SU-DHL-6 (cell line): Measurements from ENCODE around the gene RTL5.

ENCODE experiments used
- H2AFZ ChIP-seq: fragments of 200-600 bp; sonication (generic); 2 replicates; pipeline ENCODE4 v1.6.1; 2014; ENCODE audit warnings: low read depth, mild to moderate bottlenecking, moderate library complexity, mixed read lengths, antibody characterized with exemption, low read length; ENCODE audit not compliant: severe bottlenecking
- H3F3A ChIP-seq: fragments of 200-600 bp; shearing (Covaris generic); 2 replicates; pipeline ENCODE4 v1.6.0; 2016; ENCODE audit warnings: antibody characterized with exemption, mild to moderate bottlenecking; ENCODE audit not compliant: insufficient read depth
- H3K27ac ChIP-seq: fragments of 200-600 bp; sonication (generic); 2 replicates; pipeline ENCODE4 v1.5.1; 2016; ENCODE audit warnings: low read depth, mild to moderate bottlenecking, low read length, moderate library complexity, mixed read lengths
- H3K27me3 ChIP-seq: fragments of 200-600 bp; sonication (generic), shearing (Covaris generic); 2 replicates; pipeline ENCODE4 v1.6.0; 2014; ENCODE audit warnings: mild to moderate bottlenecking, low read length
- H3K36me3 ChIP-seq: fragments of 200-600 bp; sonication (generic); 2 replicates; pipeline ENCODE4 v1.6.1; 2014; ENCODE audit warnings: mild to moderate bottlenecking, low read length, mixed read lengths
- H3K4me2 ChIP-seq: fragments of 300-600, 200-600 bp; shearing (Covaris generic), sonication (generic); 2 replicates; pipeline ENCODE4 v1.6.0; 2014; ENCODE audit warnings: low read length, low read depth, mild to moderate bottlenecking; ENCODE audit not compliant: poor library complexity, severe bottlenecking
- H3K4me3 ChIP-seq: fragments of 200-600 bp; sonication (generic); 2 replicates; pipeline ENCODE4 v1.5.1; 2014; ENCODE audit warnings: antibody characterized with exemption, low read length, mild to moderate bottlenecking, mixed read lengths; ENCODE audit not compliant: insufficient read depth, poor library complexity, severe bottlenecking
- H3K79me2 ChIP-seq: fragments of 200-600 bp; sonication (generic); 2 replicates; pipeline ENCODE4 v1.6.1; 2014; ENCODE audit warnings: mild to moderate bottlenecking, low read length, moderate library complexity; ENCODE audit not compliant: insufficient read depth
- H3K9ac ChIP-seq: fragments of 200-600 bp; sonication (generic); 2 replicates; pipeline ENCODE4 v1.7.0; 2014; ENCODE audit warnings: mild to moderate bottlenecking, low read length
- H3K9me2 ChIP-seq: fragments of 200-600 bp; sonication (generic); replicated peaks from 2 replicates; pipeline ENCODE4 v1.6.1; 2014; ENCODE audit warnings: low read length; ENCODE audit not compliant: insufficient read depth
- H3K9me3 ChIP-seq: fragments of 200-600 bp; sonication (generic); 2 replicates; pipeline ENCODE4 v1.6.1; 2014; ENCODE audit warnings: low read length, mixed read lengths; ENCODE audit not compliant: insufficient read depth
- H4K20me1 ChIP-seq: fragments of 200-600 bp; sonication (generic); 2 replicates; pipeline ENCODE4 v1.6.1; 2014; ENCODE audit warnings: low read depth, mild to moderate bottlenecking, antibody characterized with exemption, low read length, moderate library complexity, mixed read lengths
- EZH2phosphoT487 ChIP-seq: fragments of 200-600 bp; sonication (generic), shearing (Covaris generic); conservative IDR thresholded peaks from 2 replicates; pipeline ENCODE4 v1.6.1; 2018; ENCODE audit warnings: mild to moderate bottlenecking, antibody characterized with exemption, low read length, moderate library complexity, mixed read lengths
- TF ChIP-seq, protein P1 (sequence below): fragments of 200-600 bp; sonication (generic); IDR thresholded peaks from one replicate; pipeline ENCODE4 v1.5.1; 2017; ENCODE audit warnings: antibody characterized with exemption, mild to moderate bottlenecking, low read length, moderate library complexity; ENCODE audit not compliant: insufficient read depth, poor library complexity, severe bottlenecking

Gene RTL5

GRCh38 chrX:72110051-72110875 is 21.5 kb downstream of the RTL5 start:
- Histone ChIP-seq H2AFZ (no peak overlapping the region), H3K27ac (no peak overlapping the region), H3K9me2 (no peaks in the 10 kb centered on the region), H3F3A (no peaks in the 10 kb centered on the region), H3K4me3 (no peak overlapping the region), H3K9ac (no peak overlapping the region), H3K9me3 (no peaks in the 10 kb centered on the region), H3K27me3 (no peaks in the 10 kb centered on the region), H4K20me1 (no peaks in the 10 kb centered on the region), H3K4me2 (no peak overlapping the region), H3K36me3 (no peaks in the 10 kb centered on the region), H3K79me2 (no peaks in the 10 kb centered on the region)
- TF ChIP-seq, protein P1, sequence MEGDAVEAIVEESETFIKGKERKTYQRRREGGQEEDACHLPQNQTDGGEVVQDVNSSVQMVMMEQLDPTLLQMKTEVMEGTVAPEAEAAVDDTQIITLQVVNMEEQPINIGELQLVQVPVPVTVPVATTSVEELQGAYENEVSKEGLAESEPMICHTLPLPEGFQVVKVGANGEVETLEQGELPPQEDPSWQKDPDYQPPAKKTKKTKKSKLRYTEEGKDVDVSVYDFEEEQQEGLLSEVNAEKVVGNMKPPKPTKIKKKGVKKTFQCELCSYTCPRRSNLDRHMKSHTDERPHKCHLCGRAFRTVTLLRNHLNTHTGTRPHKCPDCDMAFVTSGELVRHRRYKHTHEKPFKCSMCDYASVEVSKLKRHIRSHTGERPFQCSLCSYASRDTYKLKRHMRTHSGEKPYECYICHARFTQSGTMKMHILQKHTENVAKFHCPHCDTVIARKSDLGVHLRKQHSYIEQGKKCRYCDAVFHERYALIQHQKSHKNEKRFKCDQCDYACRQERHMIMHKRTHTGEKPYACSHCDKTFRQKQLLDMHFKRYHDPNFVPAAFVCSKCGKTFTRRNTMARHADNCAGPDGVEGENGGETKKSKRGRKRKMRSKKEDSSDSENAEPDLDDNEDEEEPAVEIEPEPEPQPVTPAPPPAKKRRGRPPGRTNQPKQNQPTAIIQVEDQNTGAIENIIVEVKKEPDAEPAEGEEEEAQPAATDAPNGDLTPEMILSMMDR, result no peak
- no peak for TF ChIP-seq EZH2phosphoT487

- H3F3A ChIP-seq, result no peaks in the 10 kb centered on the region
- no peak overlapping the region for H3K4me2 ChIP-seq
Measured at GRCh38 chrX:72108666-72109065, 23.0 kb downstream of the RTL5 start.

DNA sequence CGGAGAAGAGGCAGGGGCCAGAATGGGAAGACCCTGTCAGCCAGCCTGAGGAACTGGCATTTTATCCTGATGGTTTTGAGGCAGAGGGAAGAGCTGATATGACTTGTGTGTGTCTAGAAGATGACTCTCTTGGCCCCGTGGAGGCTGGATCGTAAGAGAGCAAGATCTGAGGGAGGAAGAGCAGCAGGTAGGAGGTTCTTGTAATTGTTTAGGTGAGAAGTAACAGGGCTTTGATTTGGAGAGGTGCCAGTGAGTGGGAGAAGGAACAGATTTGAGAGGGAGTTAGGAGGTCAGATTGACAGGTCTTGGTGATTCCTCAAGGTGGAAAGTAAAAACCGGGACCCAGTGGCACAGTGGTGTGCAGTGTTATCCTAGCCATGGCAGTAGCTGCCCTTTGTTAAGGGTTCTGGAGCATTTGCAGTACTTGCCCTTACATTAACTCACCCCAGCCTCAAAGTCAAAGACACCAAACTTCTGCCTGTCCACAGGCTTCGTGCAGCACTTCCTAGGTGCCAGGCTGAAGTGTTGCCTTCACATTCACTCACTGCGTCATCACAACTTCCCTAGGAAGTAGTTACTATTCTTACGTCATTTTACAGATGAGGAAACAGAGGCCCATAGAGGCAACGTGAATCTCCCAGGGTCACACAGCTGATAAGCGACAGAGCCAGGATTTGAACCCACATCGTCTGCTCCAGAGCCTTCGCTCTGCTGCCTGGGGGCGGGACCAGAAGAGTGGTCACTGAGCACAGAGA is 23.7 kb downstream of the RTL5 start:
- H3K27ac ChIP-seq, result no peak overlapping the region
- no peak for TF ChIP-seq EZH2phosphoT487
- TF ChIP-seq, protein P1, result no peak
- no peaks in the 10 kb centered on the region for H3K36me3 ChIP-seq

More at GRCh38 chrX:72108666-72109065, 23.0 kb downstream of the RTL5 start:
- H4K20me1 ChIP-seq, result no peaks in the 10 kb centered on the region
- no peaks in the 10 kb centered on the region for H3K9me2 ChIP-seq
- no peaks in the 10 kb centered on the region for H3K79me2 ChIP-seq
- no peak overlapping the region for H3K27ac ChIP-seq
- no peaks in the 10 kb centered on the region for H3K36me3 ChIP-seq
- H3K9me3 ChIP-seq, result no peaks in the 10 kb centered on the region
- H3K9ac ChIP-seq, result no peak overlapping the region
- no peak for TF ChIP-seq EZH2phosphoT487
- TF ChIP-seq, protein P1, result no peak
- H2AFZ ChIP-seq, result no peak overlapping the region
- no peak overlapping the region for H3K4me3 ChIP-seq
- no peaks in the 10 kb centered on the region for H3K27me3 ChIP-seq

More for the DNA sequence above, 23.7 kb downstream of the RTL5 start:
- H3F3A ChIP-seq, result no peaks in the 10 kb centered on the region
- no peaks in the 10 kb centered on the region for H3K79me2 ChIP-seq
- no peak overlapping the region for H3K4me3 ChIP-seq
- H3K9me2 ChIP-seq, result no peaks in the 10 kb centered on the region
- no peak overlapping the region for H3K9ac ChIP-seq
- no peaks in the 10 kb centered on the region for H3K27me3 ChIP-seq
- no peak overlapping the region for H2AFZ ChIP-seq
- H4K20me1 ChIP-seq, result no peaks in the 10 kb centered on the region
- H3K4me2 ChIP-seq, result no peak overlapping the region
- no peaks in the 10 kb centered on the region for H3K9me3 ChIP-seq
